ENCODE measurements around the gene USP47. TPM values are rescaled to one million over a fixed set of nuclear protein-coding genes. Genes with fewer than 3 reads are reported as not detected.

Gene USP47
- total RNA-seq, 4 donors from 2014 or later: 85.2 to 154 (median 94.5) TPM

- intact Hi-C loops (cut with DNase I): no loop called here
- Histone ChIP-seq H3K27me3 (no peaks in the 10 kb centered on the region), H3K4me1 (peaks cover 9 to 38% of the 10 kb centered on the region in 2 donors), H3K27ac (no peak overlapping the region), H3K4me3 (replicated peaks in 1 of 3) (no peak overlapping the region), H3K36me3 (no peaks in the 10 kb centered on the region), H3K9me3 (no peaks in the 10 kb centered on the region)
- 97 to 100% methylated on average over 2 of the region's 2 CpGs for WGBS, 2 donors
- DNase-seq: no peak
- TF ChIP-seq POLR2A (IDR thresholded peaks at IDR 0.05): no peak
- no peak for TF ChIP-seq CTCF (IDR thresholded peaks at IDR 0.05)
These were observed 138.4 kb downstream of the USP47 start for GRCh38 chr11:11980200-11980599.

GRCh38 chr11:11980841-11981308 lies 139.1 kb downstream of the USP47 start:
- no peak overlapping the region for H3K27ac ChIP-seq
- H3K4me1 ChIP-seq: peaks cover 9 to 36% of the 10 kb centered on the region in 2 donors
- intact Hi-C loops (cut with DNase I): no loop called here

GRCh38 chr11:11981364-11981763 lies 139.6 kb downstream of the USP47 start:
- Histone ChIP-seq H3K36me3 (no peaks in the 10 kb centered on the region), H3K4me1 (peaks cover 9 to 31% of the 10 kb centered on the region in 2 donors), H3K27me3 (no peaks in the 10 kb centered on the region), H3K4me3 (replicated peaks in 1 of 3) (no peak overlapping the region), H3K27ac (no peak overlapping the region), H3K9me3 (no peaks in the 10 kb centered on the region)
- 95 to 98% methylated on average over 5 of the region's 5 CpGs for whole genome bisulfite sequencing, 2 donors
- no peak for DNase-seq
- TF ChIP-seq POLR2A (IDR thresholded peaks at IDR 0.05): no peak
- TF ChIP-seq CTCF (IDR thresholded peaks at IDR 0.05): no peak
- intact Hi-C loops (cut with DNase I): no loop called here

More at GRCh38 chr11:11980841-11981308, 139.1 kb downstream of the USP47 start:
- Histone ChIP-seq H3K36me3 (no peaks in the 10 kb centered on the region), H3K9me3 (no peaks in the 10 kb centered on the region), H3K4me3 (replicated peaks in 1 of 3) (no peak overlapping the region), H3K27me3 (no peaks in the 10 kb centered on the region)
- WGBS, 2 donors: 84 to 97% methylated on average over 3 of the region's 3 CpGs
- no peak for DNase-seq
- TF ChIP-seq CTCF (IDR thresholded peaks at IDR 0.05): no peak
- no peak for TF ChIP-seq POLR2A (IDR thresholded peaks at IDR 0.05)

GRCh38 chr11:11981840-11982239 lies 140.1 kb downstream of the USP47 start:
- TF ChIP-seq CTCF (IDR thresholded peaks at IDR 0.05) (no peak), POLR2A (IDR thresholded peaks at IDR 0.05) (no peak)

GRCh38 chr11:11982461-11982860 lies 140.7 kb downstream of the USP47 start:
- no peak for DNase-seq
- Histone ChIP-seq H3K36me3 (no peaks in the 10 kb centered on the region), H3K27ac (peak overlapping the region in 1 of 3 donors; percentile 8), H3K27me3 (no peaks in the 10 kb centered on the region), H3K4me1 (peaks cover 2 to 20% of the 10 kb centered on the region in 2 donors), H3K9me3 (no peaks in the 10 kb centered on the region), H3K4me3 (replicated peaks in 1 of 3) (no peak overlapping the region)
- intact Hi-C loops (cut with DNase I): no loop called here
- TF ChIP-seq CTCF (IDR thresholded peaks at IDR 0.05) (no peak), POLR2A (IDR thresholded peaks at IDR 0.05) (no peak)
- WGBS, 2 donors: 94 to 96% methylated on average over 8 to 9 of the region's 10 CpGs

More at GRCh38 chr11:11981840-11982239, 140.1 kb downstream of the USP47 start:
- intact Hi-C loops (cut with DNase I): no loop called here
- Histone ChIP-seq H3K36me3 (no peaks in the 10 kb centered on the region), H3K4me1 (peaks cover 7 to 26% of the 10 kb centered on the region in 2 donors), H3K27me3 (no peaks in the 10 kb centered on the region), H3K27ac (no peak overlapping the region), H3K9me3 (no peaks in the 10 kb centered on the region), H3K4me3 (replicated peaks in 1 of 3) (no peak overlapping the region)
- WGBS, 2 donors: 71 to 86% methylated on average over 1 to 6 of the region's 6 CpGs
- no peak for DNase-seq

Data from thyroid gland (tissue), 4 donors.